HG03469 (cell line): Measurements from ENCODE around the gene KCNQ1.

ENCODE experiments used
- ATAC-seq: cut with Tn5 transposase; IDR thresholded peaks from one replicate; pipeline ENCODE4 v1.9.1; 2021; ENCODE audit warnings: mild to moderate bottlenecking, moderate library complexity, moderate number of reproducible peaks; ENCODE audit not compliant: unreplicated experiment

KCNQ1 gene

DNA sequence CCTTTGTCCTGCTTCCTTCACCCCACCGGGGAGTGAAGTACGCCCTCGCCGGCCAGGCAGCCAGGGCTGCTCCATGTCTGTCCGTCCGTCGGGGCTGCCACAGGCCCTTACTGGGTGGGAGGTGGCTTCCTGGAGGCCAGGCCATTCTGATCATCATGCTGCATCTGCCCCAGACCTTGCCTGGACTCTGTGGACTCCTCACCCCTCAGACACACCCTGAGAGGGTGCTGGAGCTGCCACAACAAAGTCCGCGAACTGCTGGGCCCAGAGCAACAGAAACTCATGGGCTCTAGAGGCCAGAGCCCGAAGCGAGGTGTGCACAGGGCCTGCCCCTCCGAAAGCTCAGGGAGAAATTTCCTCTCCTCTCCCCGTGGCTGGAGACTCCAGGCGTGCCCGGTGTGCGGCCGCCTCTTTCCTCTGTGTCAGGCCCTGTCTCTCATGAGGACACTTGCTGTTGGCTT lies 130.8 kb downstream of the KCNQ1 start:
- ATAC-seq = no peak

DNA sequence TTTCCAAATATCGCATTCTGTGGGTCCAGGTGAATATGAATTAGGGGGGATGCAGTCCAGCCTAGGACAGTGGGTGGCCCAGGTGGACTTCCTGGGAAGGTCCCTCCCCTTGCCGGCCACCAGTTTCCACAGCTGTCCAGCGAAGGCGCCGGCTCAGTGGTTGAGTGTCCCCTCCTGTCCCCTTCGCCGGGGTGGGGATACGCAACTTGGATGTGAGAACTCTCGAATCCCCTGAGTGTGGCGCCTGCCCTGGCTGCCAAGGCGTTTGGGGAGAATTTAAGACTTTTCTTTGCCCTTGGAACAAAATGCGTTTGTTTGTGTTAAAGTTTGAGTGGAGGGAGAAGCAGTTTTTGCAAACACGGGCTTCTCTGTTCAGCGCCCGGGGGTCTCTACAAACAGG lies 131.3 kb downstream of the KCNQ1 start:
- ATAC-seq = no peak

DNA sequence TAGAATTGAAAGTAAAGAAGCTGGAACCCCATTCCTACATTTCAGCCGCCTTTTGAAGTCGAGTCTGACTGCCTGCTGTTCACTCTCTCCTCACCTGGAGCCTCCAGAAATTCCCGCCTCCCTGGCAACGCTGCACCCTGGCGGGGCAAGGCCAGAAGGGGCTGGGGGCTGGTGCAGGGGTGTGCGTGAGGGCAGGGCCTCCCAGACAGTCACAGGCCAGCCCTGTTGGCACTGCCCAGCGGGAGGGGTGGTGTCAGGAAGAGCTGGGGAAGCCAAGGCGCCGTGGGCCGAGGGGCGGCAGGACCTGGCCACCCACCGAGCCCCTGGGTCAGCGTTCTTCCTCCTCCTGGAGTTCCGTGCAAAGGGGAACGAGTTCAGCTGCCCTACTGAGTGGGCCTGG lies 131.7 kb downstream of the KCNQ1 start:
- no peak for ATAC-seq

DNA sequence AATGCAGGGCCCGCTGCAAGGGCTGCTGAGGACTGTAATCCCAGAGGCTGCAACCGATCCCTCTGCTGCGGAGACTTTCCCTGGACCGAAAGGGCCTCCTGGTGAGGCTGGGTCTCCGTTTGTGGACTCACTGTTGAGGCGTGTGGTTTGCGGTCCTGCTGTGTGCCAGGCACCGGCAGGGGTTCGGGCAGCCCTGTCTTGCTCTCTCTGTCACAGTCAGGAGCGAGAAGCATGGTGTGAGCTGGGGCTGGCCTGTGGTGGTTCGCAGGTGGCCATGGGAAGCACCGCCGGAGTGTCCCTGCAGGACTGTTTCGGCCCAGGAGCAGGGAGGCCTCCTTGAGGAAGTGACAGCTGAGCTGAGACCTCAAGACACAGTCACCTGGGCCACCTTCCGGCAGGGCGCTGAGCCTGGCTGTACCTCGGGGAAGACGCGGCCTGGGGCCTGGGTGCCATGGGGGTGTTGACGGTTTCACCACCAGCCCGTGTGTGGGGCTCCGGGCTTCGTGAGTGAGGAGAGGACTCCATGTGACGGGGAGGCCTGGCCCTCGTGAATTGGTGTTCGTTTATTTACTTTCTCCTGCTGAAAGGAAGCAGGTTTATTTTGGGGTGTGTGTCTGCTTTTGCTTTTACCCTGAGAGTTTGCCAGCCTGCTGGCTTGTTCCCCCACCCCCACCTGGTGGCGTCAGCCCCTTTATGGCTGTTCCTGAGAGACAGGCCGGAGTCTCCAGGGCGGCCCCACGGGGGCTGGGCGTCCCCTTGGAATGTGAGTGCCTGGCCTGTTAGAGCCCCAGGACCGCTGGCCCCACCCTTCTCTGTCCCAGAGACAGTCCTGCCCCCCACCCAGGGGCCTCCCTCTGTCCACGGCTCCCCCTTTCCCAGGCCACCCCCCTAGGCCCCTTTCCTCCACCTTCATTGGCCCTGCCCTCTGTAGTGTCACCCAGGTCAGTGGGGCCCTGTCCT lies 132.5 kb downstream of the KCNQ1 start:
- no peak for ATAC-seq

DNA sequence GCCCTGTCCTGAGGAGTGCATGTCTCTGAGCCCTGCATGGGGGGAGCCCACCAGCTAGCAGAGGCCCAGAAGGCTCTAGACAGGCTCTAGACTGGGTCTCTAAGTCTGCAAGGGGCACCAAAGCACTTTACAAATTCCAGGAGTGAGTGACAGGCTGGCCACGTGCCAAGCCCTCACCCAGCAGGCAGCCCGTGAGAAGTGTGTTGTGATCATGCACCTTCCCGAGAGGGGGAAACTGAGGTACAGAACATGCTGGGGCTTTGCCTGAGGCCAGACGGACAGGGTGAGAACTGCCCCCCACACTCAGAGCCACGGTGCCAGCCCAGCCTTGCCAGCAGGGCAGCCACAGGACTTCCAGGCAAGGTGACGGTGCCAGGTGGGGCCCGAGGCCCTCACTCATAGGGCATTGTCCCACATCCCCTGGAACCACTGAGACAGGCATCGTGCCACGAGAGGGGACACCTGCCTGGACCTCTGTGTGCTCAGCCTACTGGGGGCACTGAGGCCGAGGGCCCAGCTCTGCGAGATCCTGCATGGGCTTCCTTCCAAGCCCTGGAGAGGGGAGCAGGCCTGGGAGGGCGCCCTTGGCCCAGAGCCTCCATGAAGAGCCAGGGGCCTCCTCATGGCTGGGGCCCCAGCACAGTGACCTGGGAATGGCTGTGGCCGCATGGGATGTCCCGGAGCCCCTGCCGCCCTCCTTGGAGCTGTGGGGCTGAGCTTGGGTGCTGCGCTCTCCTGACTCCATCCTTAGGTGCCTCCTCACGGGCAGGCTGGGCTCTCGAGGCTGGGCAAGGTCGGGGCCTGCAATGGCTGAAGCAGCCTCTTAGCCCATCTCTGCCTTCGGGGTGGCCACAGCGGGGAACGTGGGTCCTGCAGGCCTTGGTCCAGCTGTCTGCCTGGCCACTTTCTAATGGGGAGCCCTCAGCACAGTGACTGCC lies 133.5 kb downstream of the KCNQ1 start:
- no peak for ATAC-seq

DNA sequence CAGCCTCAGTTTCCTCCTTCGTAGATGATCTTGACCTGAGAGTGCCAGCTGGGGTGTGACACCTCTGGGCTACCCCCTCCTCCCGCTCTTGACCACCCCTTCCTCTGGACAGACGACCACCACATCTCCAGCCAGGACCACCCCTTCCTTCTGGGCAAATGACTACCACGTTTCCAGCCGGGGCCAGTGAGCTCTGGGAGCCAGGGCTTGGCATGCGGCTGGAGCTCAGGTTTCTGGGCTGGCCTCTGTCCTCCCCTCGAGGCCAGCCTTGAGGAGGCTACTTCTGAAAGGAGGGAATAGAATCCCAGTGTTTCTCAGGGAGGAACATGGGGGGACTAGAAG lies 134.1 kb downstream of the KCNQ1 start:
- no peak for ATAC-seq

DNA sequence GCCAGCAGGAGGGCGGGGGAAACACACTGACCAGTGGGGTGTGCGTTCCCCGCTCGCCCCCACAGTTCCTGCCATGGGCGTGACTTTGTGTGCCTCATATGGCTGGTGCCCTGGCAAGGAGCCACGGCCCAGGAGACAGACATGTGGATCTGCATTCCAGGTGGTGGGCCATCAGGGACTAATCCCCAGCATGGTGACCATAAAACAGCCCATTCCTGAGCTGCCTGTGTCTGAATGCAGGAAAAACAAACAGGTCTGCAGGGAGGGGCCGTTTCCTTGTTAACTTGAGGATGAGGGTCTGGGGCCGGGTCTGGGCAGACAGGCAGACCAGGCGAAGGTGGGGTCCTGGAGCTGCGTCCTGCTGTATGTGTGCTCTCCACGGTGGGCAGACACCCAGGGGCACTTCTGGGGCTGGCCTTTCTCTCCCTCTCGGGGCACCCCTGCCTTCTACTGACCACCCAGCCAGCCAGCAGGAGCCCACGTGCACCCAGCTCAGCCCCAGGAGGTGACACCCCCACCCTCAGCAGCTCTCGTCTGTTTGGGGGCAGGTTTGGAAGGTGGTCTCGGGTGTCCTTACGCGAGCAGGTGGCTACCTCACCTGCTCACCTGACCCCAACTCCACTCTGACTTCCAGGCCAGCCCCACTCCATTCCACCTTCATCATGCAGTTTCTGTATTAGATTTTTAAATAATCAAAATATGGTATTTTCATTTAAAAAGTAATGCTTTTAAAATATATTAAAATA lies 134.7 kb downstream of the KCNQ1 start:
- ATAC-seq = no peak

DNA sequence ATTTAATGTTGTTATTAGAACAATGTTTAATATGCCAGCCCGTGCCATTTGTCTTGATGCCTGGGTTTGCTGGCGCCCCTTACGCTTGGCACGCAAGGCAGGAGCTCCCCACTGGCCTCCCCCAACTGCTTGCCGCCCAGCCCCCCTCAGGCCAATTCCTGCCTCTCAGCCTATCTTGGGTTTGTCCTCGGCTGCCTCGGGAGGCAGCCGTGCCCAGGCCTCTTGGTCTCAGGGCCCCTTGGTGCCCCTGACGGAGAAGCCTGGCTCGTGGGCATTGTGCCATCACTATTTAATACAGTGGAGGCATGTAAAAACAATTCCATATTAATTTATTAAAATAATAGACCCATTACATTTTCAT lies 135.2 kb downstream of the KCNQ1 start:
- ATAC-seq = no peak

DNA sequence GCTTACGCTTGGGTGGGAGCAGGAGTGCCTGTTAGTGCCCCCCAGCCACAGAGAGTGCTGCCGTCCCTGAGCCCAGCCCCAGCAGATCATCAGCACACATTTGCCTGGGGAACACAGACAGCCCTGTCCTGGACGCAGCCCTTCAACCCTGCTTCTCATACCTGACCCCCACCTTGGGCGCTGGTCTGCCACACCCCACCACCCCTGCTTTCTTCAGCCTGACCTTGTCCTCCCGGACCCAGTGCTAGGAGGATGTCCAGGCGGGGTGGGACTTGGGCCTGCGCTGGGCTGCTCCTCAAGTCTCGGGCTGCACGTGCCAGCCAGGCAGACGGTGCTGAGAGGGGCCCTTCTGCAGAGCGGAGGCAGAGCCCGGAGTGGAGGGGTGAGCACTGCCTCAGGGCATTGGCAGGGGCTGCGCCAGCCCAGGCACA lies 135.8 kb downstream of the KCNQ1 start:
- ATAC-seq = no peak

DNA sequence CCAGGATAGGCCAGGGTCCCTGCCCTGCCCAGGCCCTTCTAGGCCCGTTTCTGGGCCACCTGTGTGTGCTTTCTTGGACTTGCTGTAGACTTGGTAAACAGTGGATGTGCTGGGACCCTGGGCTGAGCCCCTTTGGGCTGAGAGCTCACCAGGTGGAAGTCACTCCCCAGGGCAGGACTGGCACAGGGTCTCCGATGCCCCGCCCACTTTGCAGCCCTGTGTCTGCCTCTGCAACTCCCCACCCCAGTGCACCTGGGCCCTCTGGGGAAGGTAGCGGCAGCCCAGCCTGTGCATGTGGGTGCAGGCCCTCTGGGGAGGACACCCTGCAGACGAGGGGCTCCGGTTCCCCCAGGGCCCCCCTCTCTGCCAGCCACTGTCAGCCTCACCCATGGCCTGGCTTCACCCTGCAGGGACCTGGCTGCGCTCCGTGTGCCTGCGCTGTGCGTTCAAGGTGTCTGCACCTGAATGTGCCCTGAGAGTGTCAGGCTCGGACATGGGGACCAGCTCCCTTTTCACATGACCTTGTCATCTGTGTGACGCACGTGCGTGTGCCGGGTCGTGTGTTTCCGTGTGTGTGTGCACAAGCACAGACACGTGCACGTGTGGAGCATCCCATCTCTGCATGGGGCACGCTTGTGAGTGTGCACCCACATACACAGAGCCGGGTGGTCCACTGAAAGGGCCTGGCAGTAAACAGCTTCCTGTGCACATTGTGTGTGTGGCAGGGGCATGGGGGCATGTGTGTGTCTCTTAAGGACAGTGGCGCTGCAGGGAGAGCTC lies 136.5 kb downstream of the KCNQ1 start:
- no peak for ATAC-seq

DNA sequence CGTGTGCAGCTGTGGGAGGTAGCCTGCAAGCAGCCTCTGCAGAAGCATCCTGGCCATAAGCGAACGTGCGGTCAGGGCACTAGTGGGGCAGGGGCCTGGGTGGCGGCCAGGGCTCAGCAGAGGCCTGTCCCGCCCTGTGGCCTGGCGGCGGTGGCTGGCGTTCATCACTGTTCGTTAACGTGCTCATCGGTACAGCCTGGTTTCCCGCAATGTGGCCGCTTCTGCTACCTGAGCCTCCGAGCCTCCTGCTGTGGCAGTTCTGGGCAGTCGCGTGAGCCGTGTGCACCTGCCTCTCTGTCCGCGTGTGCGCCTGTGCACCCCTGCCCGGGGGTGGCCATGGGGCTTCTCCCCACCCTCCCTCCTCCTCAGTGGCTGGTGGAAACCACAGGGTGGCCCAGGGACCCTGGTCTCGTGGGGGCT lies 137.1 kb downstream of the KCNQ1 start:
- ATAC-seq = no peak

DNA sequence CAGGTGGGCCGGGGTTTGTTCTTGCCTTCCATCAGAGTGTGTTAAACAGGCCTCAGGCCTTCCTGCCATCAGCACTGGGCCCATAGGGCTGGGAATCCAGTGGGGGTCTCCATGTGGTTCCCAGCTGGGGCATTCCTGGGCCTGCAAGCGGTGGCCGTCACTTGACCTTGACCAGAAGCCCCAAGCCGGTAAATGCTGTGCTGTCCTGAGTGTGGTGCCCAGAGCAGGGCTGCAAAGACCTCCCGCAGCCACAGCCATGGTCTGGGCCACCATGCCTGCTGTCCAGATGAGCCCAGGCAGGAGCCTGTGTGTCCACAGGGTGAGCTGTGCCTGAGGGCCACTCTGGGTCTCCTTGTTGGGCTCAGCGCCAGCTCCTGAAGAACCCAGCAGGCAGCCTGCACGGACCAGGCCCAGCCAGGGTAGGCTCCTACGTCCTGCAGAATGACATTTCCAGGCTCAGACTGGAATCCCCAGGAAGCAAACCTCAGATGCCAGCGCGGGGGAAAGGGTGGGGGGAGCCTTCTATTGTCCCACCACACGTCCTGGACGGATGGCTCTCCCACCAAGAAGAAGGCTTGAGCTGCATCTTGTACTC lies 137.6 kb downstream of the KCNQ1 start:
- ATAC-seq = no peak

DNA sequence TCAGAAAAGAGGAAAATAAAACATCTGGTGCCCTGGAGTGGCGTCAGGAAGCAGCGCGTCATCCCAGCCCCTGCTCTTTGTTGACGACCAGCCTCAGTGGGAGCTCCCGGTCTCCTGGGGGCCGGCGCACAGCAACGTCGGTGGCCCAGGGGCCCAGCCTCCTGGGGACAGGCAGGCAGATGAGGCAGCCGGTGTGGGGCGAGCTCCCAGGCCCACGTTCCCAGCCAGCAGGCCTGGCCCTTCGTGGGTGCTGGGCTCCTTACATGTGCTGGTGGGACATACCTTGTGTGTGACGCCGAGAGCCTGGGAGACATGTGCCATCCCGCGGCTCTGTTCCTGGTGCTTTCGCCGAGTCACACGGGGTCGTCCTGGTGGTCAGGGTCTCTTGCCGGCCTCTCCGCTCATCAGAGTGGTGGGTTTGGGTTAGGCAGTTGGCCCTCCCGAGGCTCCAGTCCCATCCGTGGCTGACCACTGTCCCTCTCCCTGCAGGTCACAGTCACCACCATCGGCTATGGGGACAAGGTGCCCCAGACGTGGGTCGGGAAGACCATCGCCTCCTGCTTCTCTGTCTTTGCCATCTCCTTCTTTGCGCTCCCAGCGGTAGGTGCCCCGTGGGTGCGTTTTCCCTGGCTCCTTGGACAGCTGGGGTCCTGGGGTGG lies 138.3 kb downstream of the KCNQ1 start:
- ATAC-seq = no peak

DNA sequence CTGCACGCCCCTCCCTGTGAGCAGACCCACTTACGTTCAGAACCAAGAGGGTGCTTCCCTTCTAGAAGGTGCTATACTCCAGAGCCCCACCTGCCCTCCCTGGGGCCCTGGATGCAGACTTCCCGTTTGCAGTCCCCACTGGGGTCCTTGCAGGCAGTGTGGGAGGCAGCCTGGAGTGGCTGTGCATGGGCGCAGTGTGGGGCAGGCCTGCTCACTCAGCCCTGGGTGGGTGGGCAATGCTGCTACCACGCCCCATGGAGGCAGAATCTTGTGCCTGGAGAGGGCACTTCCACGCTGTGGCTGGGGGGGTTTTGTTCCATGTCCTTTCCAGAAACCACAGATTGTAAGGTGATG lies 138.8 kb downstream of the KCNQ1 start:
- no peak for ATAC-seq

DNA sequence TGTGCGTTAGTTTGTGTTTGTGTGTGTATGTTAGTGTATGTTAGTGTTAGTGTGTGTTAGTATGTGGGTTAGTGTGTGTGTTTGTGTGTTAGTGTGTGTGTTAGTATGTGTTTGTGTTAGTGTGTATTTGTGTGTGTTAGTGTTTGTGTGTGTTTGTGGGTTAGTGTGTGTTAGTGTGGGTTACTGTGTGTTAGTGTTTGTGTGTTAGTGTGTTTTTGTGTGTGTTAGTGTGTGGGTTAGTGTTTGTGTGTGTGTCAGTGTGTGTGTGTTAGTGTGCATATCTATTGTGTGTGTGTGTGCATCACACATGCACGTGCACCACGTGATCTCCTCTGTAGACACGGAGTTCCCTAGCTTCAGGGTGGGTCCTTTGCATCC lies 139.6 kb downstream of the KCNQ1 start:
- no peak for ATAC-seq

DNA sequence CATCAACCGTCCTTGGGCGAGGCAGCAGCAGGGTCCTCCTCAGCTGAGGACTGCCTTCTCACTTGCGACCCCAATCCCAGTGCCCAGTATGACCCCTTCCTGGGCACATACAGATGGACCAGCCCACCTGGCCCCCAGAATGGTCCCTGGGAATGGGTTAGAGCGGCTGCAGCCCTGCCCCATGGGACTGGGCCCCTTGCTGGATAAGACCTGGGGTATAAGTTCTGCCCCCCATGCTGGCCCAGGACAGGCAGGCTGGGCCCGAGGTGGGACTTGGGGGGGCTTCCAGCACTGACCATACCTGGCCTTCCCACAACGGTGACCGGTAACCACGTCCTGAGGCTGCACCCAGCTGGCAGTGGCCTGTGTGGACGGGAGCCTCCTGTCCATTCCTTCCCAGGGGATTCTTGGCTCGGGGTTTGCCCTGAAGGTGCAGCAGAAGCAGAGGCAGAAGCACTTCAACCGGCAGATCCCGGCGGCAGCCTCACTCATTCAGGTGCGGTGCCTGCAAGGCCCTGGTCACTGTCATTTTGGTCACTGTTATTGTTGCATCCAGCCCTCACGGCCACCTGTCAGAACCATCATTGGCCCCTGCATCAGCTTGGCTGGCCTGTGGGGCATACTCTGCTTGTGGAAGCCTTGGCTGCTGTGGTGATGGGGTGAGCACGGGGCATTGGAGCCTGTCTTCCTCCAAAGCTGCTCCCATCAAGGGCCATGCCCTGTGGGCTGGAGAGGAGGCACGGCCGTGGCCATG lies 140.2 kb downstream of the KCNQ1 start:
- ATAC-seq = no peak

DNA sequence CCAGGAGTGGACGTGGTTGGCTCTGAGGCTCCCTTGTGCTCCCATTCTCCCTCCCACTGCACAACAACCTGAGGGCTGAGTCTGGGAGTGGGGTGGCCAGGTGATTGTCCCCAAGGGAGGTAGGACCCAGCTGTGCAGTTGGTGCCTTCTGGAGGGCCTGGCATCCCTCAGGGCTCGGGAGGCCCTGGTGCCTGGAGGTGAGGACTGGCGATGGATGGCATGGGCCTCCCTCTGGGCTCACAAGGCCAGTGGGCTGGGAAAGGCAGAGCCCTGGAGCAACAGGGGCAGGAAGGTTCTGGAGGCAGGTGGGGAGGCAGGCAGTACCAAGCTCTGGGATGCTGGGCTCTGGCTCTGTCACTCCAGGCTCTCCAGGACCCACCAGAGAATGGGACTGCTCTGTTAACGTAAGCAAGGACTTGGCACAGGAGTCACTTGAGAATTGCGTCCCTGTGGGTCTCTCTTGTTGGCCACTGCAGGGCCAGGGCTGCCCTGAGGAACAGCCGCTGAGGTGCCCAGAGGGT lies 140.8 kb downstream of the KCNQ1 start:
- ATAC-seq = no peak

DNA sequence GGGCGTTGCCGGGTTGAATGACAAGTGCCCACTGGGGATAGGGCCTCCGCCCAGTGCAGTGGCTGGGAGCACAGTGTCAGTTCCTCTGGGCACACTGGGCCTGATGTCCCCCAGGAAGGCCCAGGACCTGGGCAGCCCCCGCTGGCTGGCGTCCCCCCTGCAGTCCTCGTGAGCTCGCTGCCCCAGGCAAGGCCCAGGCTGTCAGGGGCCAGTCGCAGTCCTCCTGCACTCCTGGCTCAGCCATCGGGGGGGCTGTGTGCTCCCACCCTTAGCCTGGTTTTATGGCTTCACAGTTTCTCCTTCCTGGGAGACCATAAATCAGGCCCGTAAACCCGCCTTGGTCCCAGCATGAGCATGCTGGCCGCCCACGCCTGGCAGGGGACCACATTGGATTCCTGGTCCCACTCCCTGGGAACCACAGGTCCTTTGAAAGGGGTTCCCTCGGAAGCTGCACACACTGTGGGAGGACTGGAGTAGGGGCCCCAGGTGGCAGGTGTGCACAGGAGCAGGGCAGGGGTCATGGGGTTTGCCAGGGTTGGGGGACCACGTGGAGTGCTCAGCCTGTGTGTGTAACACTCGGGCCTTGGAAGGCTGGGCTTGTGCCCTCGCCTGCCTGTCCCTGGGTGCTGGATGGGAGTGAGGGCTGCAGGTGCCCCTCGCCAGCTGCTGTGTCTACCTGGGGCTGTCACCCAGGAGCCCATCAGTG lies 141.4 kb downstream of the KCNQ1 start:
- ATAC-seq = no peak
